Neural cell (in vitro differentiated cells): Measurements from ENCODE around the gene STAT3. TPM values are rescaled to one million over a fixed set of nuclear protein-coding genes. Genes with fewer than 3 reads are reported as not detected.

Source experiments
- H2AFZ ChIP-seq: fragments of 200-600, 300-800 bp; sonication (generic), shearing (Covaris generic); 2 replicates; pipeline ENCODE4 v1.6.0; 2014; ENCODE audit warnings: low read depth, mild to moderate bottlenecking, antibody characterized with exemption, low read length, moderate library complexity
- H3F3A ChIP-seq: fragments of 200-600 bp; shearing (Covaris generic); 2 replicates; pipeline ENCODE4 v1.6.1; 2016; ENCODE audit warnings: mild to moderate bottlenecking, moderate library complexity, mixed read lengths, antibody characterized with exemption, low read length; ENCODE audit not compliant: insufficient read depth, poor library complexity, severe bottlenecking
- H3K27ac ChIP-seq: fragments of 200-600, 300-800 bp; sonication (generic), shearing (Covaris generic); 2 replicates; pipeline ENCODE4 v1.5.1; 2014; ENCODE audit warnings: mild to moderate bottlenecking, low read length, moderate library complexity
- H3K27me3 ChIP-seq: fragments of 300-800, 200-600 bp; sonication (generic), shearing (Covaris generic); 2 replicates; pipeline ENCODE4 v1.6.0; 2014; ENCODE audit warnings: mild to moderate bottlenecking, low read depth, low read length, moderate library complexity; ENCODE audit not compliant: insufficient read depth
- H3K36me3 ChIP-seq: fragments of 300-800, 200-600 bp; sonication (generic), shearing (Covaris generic); 2 replicates; pipeline ENCODE4 v1.5.1; 2014; ENCODE audit warnings: mild to moderate bottlenecking, antibody characterized with exemption, low read length, moderate library complexity; ENCODE audit not compliant: insufficient read depth
- H3K4me2 ChIP-seq: fragments of 300-800, 200-600 bp; sonication (generic), shearing (Covaris generic); 2 replicates; pipeline ENCODE4 v1.6.0; 2014; ENCODE audit warnings: mild to moderate bottlenecking, low read length
- H3K4me3 ChIP-seq: fragments of 300-800, 200-600 bp; sonication (generic), shearing (Covaris generic); 2 replicates; pipeline ENCODE4 v1.5.1; 2014; ENCODE audit warnings: mild to moderate bottlenecking, low read length, moderate library complexity
- H3K79me2 ChIP-seq: fragments of 200-600 bp; shearing (Covaris generic); replicated peaks from 2 replicates; pipeline ENCODE4 v1.6.0; 2014; ENCODE audit warnings: mild to moderate bottlenecking, low read length, moderate library complexity; ENCODE audit not compliant: insufficient read depth
- H3K9ac ChIP-seq: fragments of 300-800, 200-600 bp; sonication (generic), shearing (Covaris generic); 2 replicates; pipeline ENCODE4 v1.6.1; 2016; ENCODE audit warnings: mild to moderate bottlenecking, low read length, mixed read lengths
- H3K9me2 ChIP-seq: fragments of 200-600 bp; shearing (Covaris generic); 2 replicates; pipeline ENCODE4 v1.6.1; 2016; ENCODE audit warnings: mild to moderate bottlenecking, low read length, mixed read lengths; ENCODE audit not compliant: insufficient read depth
- H3K9me3 ChIP-seq: fragments of 200-600, 300-800 bp; sonication (generic), shearing (Covaris generic); 2 replicates; pipeline ENCODE4 v1.6.1; 2016; ENCODE audit warnings: mild to moderate bottlenecking, mixed run types, low read length, moderate library complexity, mixed read lengths
- H4K20me1 ChIP-seq: fragments of 200-600 bp; shearing (Covaris generic); 2 replicates; pipeline ENCODE4 v1.6.1; 2016; ENCODE audit warnings: mild to moderate bottlenecking, mixed run types; ENCODE audit not compliant: insufficient read depth
- EP300 ChIP-seq: fragments of 450-650 bp; conservative IDR thresholded peaks from 2 replicates; pipeline ENCODE4 v1.6.1; 2014; ENCODE audit warnings: antibody characterized with exemption, mild to moderate bottlenecking, moderate library complexity; ENCODE audit not compliant: poor library complexity, severe bottlenecking
- EZH2 ChIP-seq: fragments of 200-600, 300-800 bp; shearing (Covaris generic), sonication (generic); IDR thresholded peaks from 2 replicates; pipeline ENCODE4 v1.6.1; 2014; ENCODE audit warnings: antibody characterized with exemption, low read length, borderline replicate concordance, mild to moderate bottlenecking; ENCODE audit not compliant: insufficient read depth, poor library complexity, severe bottlenecking
- MXI1 ChIP-seq: fragments of 450-650 bp; conservative IDR thresholded peaks from 2 replicates; pipeline ENCODE4 v1.6.1; 2014; ENCODE audit warnings: antibody characterized with exemption, mild to moderate bottlenecking; ENCODE audit not compliant: poor library complexity, severe bottlenecking
- RAD21 ChIP-seq: fragments of 450-650 bp; conservative IDR thresholded peaks from 2 replicates; pipeline ENCODE4 v1.6.1; 2014; ENCODE audit warnings: antibody characterized with exemption, mild to moderate bottlenecking, moderate library complexity
- SMC3 ChIP-seq: fragments of 450-650 bp; conservative IDR thresholded peaks from 2 replicates; pipeline ENCODE4 v1.6.1; 2014; ENCODE audit warnings: antibody characterized with exemption, mild to moderate bottlenecking, moderate library complexity; ENCODE audit not compliant: poor library complexity
- TAF1 ChIP-seq: IDR thresholded peaks from 2 replicates; pipeline ENCODE4 v1.6.1; 2012; ENCODE audit warnings: low read depth
- polyA plus RNA-seq: library from polyadenylated mRNA; depleted of rRNA; stranded (reverse); fragments of >200 nt; gene quantifications from 2 replicates; pipeline ENCODE4 v1.2.3, GENCODE V29; 2014
- TF ChIP-seq, protein P1 (sequence below): fragments of 450-650 bp; IDR thresholded peaks from 2 replicates; pipeline ENCODE4 v1.5.1; 2014; ENCODE audit warnings: antibody characterized with exemption, mild to moderate bottlenecking, moderate library complexity; ENCODE audit not compliant: poor library complexity, severe bottlenecking
- TF ChIP-seq, protein P2 (sequence below): IDR thresholded peaks from 2 replicates; pipeline ENCODE4 v1.6.1; 2012; ENCODE audit warnings: borderline replicate concordance

The STAT3 gene
- polyA plus RNA-seq, 1 donor from 2014 or later, result 24.2 TPM

DNA sequence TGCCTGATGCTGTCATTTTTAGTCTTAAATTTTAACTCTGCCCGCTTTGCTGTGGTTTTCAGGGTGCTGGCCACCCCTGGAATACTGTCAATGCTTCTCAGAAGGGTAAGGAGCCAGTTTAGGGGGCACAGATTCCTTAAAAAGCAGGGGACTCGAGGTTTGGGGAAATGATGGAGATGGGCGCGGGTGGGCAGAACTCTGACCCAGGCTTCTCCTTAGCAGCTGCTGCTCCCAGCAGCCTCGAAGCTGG is 76.3 kb downstream of the STAT3 start:
- Histone ChIP-seq H3K9me3 (no peaks in the 10 kb centered on the region), H3F3A (no peaks in the 10 kb centered on the region), H4K20me1 (no peaks in the 10 kb centered on the region), H3K27me3 (no peaks in the 10 kb centered on the region), H3K36me3 (no peaks in the 10 kb centered on the region), H3K9me2 (no peaks in the 10 kb centered on the region), H3K4me2 (no peak overlapping the region), H3K79me2 (no peaks in the 10 kb centered on the region), H3K9ac (peak overlapping the region; percentile 29), H3K4me3 (peak overlapping the region; percentile 54), H3K27ac (no peak overlapping the region), H2AFZ (no peak overlapping the region)
- TF ChIP-seq, protein P1, sequence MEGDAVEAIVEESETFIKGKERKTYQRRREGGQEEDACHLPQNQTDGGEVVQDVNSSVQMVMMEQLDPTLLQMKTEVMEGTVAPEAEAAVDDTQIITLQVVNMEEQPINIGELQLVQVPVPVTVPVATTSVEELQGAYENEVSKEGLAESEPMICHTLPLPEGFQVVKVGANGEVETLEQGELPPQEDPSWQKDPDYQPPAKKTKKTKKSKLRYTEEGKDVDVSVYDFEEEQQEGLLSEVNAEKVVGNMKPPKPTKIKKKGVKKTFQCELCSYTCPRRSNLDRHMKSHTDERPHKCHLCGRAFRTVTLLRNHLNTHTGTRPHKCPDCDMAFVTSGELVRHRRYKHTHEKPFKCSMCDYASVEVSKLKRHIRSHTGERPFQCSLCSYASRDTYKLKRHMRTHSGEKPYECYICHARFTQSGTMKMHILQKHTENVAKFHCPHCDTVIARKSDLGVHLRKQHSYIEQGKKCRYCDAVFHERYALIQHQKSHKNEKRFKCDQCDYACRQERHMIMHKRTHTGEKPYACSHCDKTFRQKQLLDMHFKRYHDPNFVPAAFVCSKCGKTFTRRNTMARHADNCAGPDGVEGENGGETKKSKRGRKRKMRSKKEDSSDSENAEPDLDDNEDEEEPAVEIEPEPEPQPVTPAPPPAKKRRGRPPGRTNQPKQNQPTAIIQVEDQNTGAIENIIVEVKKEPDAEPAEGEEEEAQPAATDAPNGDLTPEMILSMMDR, result no peak
- no peak for TF ChIP-seq SMC3
- TF ChIP-seq EP300, result no peak
- no peak for TF ChIP-seq EZH2
- no peak for TF ChIP-seq TAF1
- no peak for TF ChIP-seq RAD21
- TF ChIP-seq, protein P2, sequence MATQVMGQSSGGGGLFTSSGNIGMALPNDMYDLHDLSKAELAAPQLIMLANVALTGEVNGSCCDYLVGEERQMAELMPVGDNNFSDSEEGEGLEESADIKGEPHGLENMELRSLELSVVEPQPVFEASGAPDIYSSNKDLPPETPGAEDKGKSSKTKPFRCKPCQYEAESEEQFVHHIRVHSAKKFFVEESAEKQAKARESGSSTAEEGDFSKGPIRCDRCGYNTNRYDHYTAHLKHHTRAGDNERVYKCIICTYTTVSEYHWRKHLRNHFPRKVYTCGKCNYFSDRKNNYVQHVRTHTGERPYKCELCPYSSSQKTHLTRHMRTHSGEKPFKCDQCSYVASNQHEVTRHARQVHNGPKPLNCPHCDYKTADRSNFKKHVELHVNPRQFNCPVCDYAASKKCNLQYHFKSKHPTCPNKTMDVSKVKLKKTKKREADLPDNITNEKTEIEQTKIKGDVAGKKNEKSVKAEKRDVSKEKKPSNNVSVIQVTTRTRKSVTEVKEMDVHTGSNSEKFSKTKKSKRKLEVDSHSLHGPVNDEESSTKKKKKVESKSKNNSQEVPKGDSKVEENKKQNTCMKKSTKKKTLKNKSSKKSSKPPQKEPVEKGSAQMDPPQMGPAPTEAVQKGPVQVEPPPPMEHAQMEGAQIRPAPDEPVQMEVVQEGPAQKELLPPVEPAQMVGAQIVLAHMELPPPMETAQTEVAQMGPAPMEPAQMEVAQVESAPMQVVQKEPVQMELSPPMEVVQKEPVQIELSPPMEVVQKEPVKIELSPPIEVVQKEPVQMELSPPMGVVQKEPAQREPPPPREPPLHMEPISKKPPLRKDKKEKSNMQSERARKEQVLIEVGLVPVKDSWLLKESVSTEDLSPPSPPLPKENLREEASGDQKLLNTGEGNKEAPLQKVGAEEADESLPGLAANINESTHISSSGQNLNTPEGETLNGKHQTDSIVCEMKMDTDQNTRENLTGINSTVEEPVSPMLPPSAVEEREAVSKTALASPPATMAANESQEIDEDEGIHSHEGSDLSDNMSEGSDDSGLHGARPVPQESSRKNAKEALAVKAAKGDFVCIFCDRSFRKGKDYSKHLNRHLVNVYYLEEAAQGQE, result no peak
- no peak for TF ChIP-seq MXI1

- Histone ChIP-seq H3K79me2 (no peaks in the 10 kb centered on the region), H3K36me3 (no peaks in the 10 kb centered on the region), H3F3A (no peaks in the 10 kb centered on the region), H2AFZ (no peak overlapping the region), H3K27me3 (no peaks in the 10 kb centered on the region), H3K9me3 (no peaks in the 10 kb centered on the region), H4K20me1 (no peaks in the 10 kb centered on the region), H3K4me3 (no peak overlapping the region), H3K4me2 (no peak overlapping the region), H3K27ac (no peak overlapping the region), H3K9ac (peak overlapping the region; percentile 29), H3K9me2 (no peaks in the 10 kb centered on the region)
- TF ChIP-seq EZH2 (no peak), TAF1 (no peak), MXI1 (no peak), SMC3 (no peak), EP300 (no peak)
- TF ChIP-seq, protein P2, result no peak
- TF ChIP-seq, protein P1, result no peak
Observed at GRCh38 chr17:42311240-42312034, 76.8 kb downstream of the STAT3 start.
